ENCODE results near the gene POU2F2.

DNA sequence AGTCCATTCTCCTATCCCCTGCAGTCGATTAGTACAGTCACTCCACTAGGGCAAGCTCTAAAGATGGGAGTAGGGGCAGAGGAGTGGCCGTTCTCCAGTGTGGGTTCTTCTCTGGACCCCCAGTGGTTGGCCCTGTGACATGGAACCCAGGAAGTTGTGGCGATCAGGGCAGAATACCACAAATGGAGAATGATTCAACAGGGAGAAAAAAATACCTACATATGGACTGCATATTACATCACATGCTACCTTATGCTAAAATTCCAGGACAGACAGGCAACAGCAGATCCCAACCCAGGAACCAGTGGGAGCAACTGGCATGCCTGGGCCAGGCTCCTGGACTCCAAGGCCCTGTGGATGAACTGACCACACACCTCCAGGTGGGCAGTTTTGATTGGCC is 20.4 kb downstream of the POU2F2 start:
- TF ChIP-seq EZH2phosphoT487 (IDR thresholded peaks at IDR 0.05; ENCODE audit: insufficient read depth, low read depth) = no peak
- no peak for TF ChIP-seq EZH2 (IDR thresholded peaks at IDR 0.05; ENCODE audit: insufficient read depth, poor library complexity, severe bottlenecking)
